ENCODE measurements around the gene PRCC.
"Not testable (repeated sequence)": the region's sequence is repeated elsewhere in the genome, so short reads cannot be mapped to it uniquely, and the experiment has no call there.

PRCC gene

DNA sequence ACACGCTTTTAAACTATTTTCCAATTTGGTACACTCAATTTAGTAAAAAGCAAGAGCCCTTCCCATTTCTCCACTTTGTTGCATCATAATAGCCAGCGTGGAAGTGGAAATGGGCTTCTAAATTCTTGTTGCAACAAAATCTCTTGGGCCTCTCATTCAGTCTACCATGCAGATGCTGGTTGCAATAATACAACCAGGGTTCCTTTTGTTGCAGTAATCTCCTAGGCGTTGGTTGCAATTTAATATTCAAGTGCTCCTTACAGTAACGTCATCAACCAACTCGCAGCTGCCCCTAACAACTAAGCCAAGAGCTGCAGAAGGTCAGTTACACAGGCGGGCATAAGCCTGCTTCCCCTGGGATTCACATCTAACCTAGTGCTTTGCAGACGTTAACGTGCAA, 13.1 kb upstream of the PRCC start:
- Histone ChIP-seq H3K4me3 (ENCODE audit: low read length, poor library complexity, severe bottlenecking) (no peak overlapping the region), H3K9me2 (replicated peaks; ENCODE audit: low read depth, low read length) (no peaks in the 10 kb centered on the region), H3K27me3 (ENCODE audit: insufficient read depth, low read length, poor library complexity, severe bottlenecking) (peaks cover 6% of the 10 kb centered on the region), H3K4me1 (ENCODE audit: insufficient read depth, low read length, poor library complexity, severe bottlenecking) (peaks cover 18% of the 10 kb centered on the region), H3F3A (ENCODE audit: low read depth) (no peaks in the 10 kb centered on the region), H2AFZ (ENCODE audit: low read length) (no peak overlapping the region), H3K9ac (ENCODE audit: low read depth, low read length, poor library complexity, severe bottlenecking) (no peak overlapping the region), H4K20me1 (ENCODE audit: insufficient read depth, low read length, poor library complexity, severe bottlenecking) (peaks cover 7% of the 10 kb centered on the region), H3K4me2 (ENCODE audit: low read depth, low read length, poor library complexity, severe bottlenecking) (no peak overlapping the region), H3K9me3 (ENCODE audit: insufficient read depth, low read depth, low read length) (no peaks in the 10 kb centered on the region), H3K36me3 (ENCODE audit: insufficient read depth, low read length) (no peaks in the 10 kb centered on the region), H3K79me2 (ENCODE audit: insufficient read depth, low read length) (peaks cover 45% of the 10 kb centered on the region)
- no peak for TF ChIP-seq EZH2phosphoT487 (IDR thresholded peaks at IDR 0.05; ENCODE audit: borderline replicate concordance)
- TF ChIP-seq, protein P1, sequence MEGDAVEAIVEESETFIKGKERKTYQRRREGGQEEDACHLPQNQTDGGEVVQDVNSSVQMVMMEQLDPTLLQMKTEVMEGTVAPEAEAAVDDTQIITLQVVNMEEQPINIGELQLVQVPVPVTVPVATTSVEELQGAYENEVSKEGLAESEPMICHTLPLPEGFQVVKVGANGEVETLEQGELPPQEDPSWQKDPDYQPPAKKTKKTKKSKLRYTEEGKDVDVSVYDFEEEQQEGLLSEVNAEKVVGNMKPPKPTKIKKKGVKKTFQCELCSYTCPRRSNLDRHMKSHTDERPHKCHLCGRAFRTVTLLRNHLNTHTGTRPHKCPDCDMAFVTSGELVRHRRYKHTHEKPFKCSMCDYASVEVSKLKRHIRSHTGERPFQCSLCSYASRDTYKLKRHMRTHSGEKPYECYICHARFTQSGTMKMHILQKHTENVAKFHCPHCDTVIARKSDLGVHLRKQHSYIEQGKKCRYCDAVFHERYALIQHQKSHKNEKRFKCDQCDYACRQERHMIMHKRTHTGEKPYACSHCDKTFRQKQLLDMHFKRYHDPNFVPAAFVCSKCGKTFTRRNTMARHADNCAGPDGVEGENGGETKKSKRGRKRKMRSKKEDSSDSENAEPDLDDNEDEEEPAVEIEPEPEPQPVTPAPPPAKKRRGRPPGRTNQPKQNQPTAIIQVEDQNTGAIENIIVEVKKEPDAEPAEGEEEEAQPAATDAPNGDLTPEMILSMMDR (conservative IDR thresholded peaks at IDR 0.05; ENCODE audit: low read length), result no peak

DNA sequence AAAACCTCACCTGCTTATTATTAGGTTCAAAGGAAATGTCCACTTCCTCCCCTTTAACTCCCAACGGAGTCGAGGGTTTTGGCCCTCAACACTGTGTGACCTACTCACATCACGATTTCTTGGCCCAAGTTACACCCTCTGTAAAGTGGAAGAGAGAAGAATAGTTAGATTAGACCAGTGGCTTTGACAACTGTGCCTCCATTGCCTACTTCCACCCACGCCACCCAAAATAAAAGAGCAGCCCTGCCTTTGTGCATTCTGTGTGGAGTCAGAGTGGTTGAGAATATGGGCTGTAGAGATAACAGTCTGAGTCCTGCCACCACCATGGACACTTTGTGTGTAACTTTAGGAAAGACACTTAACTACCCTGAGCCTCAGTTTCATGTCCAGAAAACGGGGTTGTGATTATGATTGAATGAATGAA, 11.8 kb upstream of the PRCC start:
- Histone ChIP-seq H3K9me2 (replicated peaks; ENCODE audit: low read depth, low read length) (no peaks in the 10 kb centered on the region), H3K79me2 (ENCODE audit: insufficient read depth, low read length) (peaks cover 32% of the 10 kb centered on the region)
- no peak for TF ChIP-seq EZH2phosphoT487 (IDR thresholded peaks at IDR 0.05; ENCODE audit: borderline replicate concordance)
- TF ChIP-seq, protein P1 (conservative IDR thresholded peaks at IDR 0.05; ENCODE audit: low read length), result no peak

DNA sequence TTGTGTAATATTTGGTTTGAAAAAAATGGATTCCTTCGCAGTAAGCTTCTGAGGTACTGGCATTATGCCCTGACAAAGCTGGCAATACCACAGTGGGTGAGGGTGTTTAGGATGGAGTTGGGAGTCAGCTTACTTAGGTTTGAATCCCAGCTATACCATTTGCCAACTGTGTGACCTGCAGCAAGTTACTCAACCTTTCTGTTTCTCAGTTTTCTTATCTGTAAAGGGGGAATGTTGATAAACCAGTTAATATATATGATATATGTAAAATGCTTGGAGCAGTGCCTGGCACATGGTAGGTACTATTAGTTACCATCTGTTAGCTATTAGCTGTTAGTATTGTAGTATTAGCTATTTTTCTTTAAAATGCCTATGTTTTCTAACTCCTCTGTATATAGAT, 11.0 kb upstream of the PRCC start:
- H3K36me3 ChIP-seq (ENCODE audit: insufficient read depth, low read length), result no peaks in the 10 kb centered on the region
- no peaks in the 10 kb centered on the region for H3K9me2 ChIP-seq (replicated peaks; ENCODE audit: low read depth, low read length)
- TF ChIP-seq EZH2phosphoT487 (IDR thresholded peaks at IDR 0.05; ENCODE audit: borderline replicate concordance), result no peak
- TF ChIP-seq, protein P1 (conservative IDR thresholded peaks at IDR 0.05; ENCODE audit: low read length), result no peak
- H4K20me1 ChIP-seq (ENCODE audit: insufficient read depth, low read length, poor library complexity, severe bottlenecking), result no peaks in the 10 kb centered on the region
- H3K27me3 ChIP-seq (ENCODE audit: insufficient read depth, low read length, poor library complexity, severe bottlenecking), result no peaks in the 10 kb centered on the region
- peaks cover 13% of the 10 kb centered on the region for H3K4me1 ChIP-seq (ENCODE audit: insufficient read depth, low read length, poor library complexity, severe bottlenecking)
- H3K9me3 ChIP-seq (ENCODE audit: insufficient read depth, low read depth, low read length), result no peaks in the 10 kb centered on the region
- H3K4me2 ChIP-seq (ENCODE audit: low read depth, low read length, poor library complexity, severe bottlenecking), result no peak overlapping the region
- no peak overlapping the region for H2AFZ ChIP-seq (ENCODE audit: low read length)
- H3K79me2 ChIP-seq (ENCODE audit: insufficient read depth, low read length), result peaks cover 24% of the 10 kb centered on the region
- H3K9ac ChIP-seq (ENCODE audit: low read depth, low read length, poor library complexity, severe bottlenecking), result no peak overlapping the region
- H3K4me3 ChIP-seq (ENCODE audit: low read length, poor library complexity, severe bottlenecking), result no peak overlapping the region
- no peaks in the 10 kb centered on the region for H3F3A ChIP-seq (ENCODE audit: low read depth)

More for the DNA sequence above, 11.8 kb upstream of the PRCC start:
- Histone ChIP-seq H3K36me3 (ENCODE audit: insufficient read depth, low read length) (no peaks in the 10 kb centered on the region), H3F3A (ENCODE audit: low read depth) (no peaks in the 10 kb centered on the region), H3K9me3 (ENCODE audit: insufficient read depth, low read depth, low read length) (no peaks in the 10 kb centered on the region), H3K27me3 (ENCODE audit: insufficient read depth, low read length, poor library complexity, severe bottlenecking) (peaks cover 6% of the 10 kb centered on the region), H3K9ac (ENCODE audit: low read depth, low read length, poor library complexity, severe bottlenecking) (no peak overlapping the region), H3K4me1 (ENCODE audit: insufficient read depth, low read length, poor library complexity, severe bottlenecking) (peaks cover 13% of the 10 kb centered on the region), H3K4me2 (ENCODE audit: low read depth, low read length, poor library complexity, severe bottlenecking) (no peak overlapping the region), H4K20me1 (ENCODE audit: insufficient read depth, low read length, poor library complexity, severe bottlenecking) (no peaks in the 10 kb centered on the region), H2AFZ (ENCODE audit: low read length) (no peak overlapping the region), H3K4me3 (ENCODE audit: low read length, poor library complexity, severe bottlenecking) (no peak overlapping the region)

DNA sequence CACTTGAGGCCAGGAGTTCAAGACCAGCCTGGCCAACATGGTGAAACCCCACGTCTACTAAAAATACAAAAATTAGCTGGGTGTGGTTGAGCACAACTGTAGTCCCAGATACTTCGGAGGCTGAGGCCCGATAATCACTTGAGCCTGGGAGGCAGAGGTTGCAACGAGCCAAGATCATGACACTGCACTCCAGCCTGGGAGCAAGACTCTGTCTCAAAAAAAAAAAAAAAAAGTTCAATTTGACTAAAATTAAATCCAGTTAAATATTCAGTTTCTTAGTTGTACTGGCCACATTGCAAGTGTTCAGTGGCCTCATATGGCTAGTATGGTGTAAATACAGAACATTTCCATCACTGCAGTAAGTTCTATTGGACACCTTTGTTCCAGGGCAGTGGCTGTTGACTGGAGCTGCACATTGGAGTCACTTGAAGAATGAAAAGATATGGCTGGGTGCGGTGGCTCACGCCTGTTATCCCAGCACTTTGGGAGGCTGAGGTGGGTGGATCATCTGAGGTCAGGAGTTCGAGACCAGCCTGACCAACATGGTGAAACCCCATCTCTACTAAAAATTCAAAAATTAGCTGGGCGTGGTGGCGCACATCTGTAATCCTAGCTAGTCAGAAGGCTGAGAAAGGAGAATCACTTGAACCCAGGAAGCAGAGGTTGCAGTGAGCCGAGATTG, 9.6 kb upstream of the PRCC start:
- not testable (repeated sequence) for H3K4me2 ChIP-seq (ENCODE audit: low read depth, low read length, poor library complexity, severe bottlenecking); H3K4me3 ChIP-seq (ENCODE audit: low read length, poor library complexity, severe bottlenecking); H3K36me3 ChIP-seq (ENCODE audit: insufficient read depth, low read length); H3K9me3 ChIP-seq (ENCODE audit: insufficient read depth, low read depth, low read length); H3K4me1 ChIP-seq (ENCODE audit: insufficient read depth, low read length, poor library complexity, severe bottlenecking); H3K27me3 ChIP-seq (ENCODE audit: insufficient read depth, low read length, poor library complexity, severe bottlenecking); H3K9ac ChIP-seq (ENCODE audit: low read depth, low read length, poor library complexity, severe bottlenecking); H2AFZ ChIP-seq (ENCODE audit: low read length); H3F3A ChIP-seq (ENCODE audit: low read depth); H3K9me2 ChIP-seq (replicated peaks; ENCODE audit: low read depth, low read length); H4K20me1 ChIP-seq (ENCODE audit: insufficient read depth, low read length, poor library complexity, severe bottlenecking)
- H3K79me2 ChIP-seq (ENCODE audit: insufficient read depth, low read length), result peaks cover 11% of the 10 kb centered on the region
